Vagina (tissue), 2 donors: Measurements from ENCODE around the gene ZNF787.

Experiments
- CTCF ChIP-seq, 3 experiments: fragments of 450-650 bp in 2 of 3; fragments of 200-600 bp in 1 of 3; sonication (generic) in 1 of 3; IDR thresholded peaks; one replicate each; pipeline ENCODE4 v1.5.1; 2017 to 2019; ENCODE audit warnings: antibody characterized with exemption in 3 of 3, mild to moderate bottlenecking in 2 of 3, moderate library complexity in 2 of 3
- POLR2A ChIP-seq, 2 donors: fragments of 450-650 bp; IDR thresholded peaks; one replicate each; pipeline ENCODE4 v1.6.1; 2017; ENCODE audit warnings: antibody characterized with exemption in 2 of 2, mild to moderate bottlenecking in 2 of 2, moderate library complexity in 2 of 2
- POLR2AphosphoS5 ChIP-seq, 2 donors: sonication (generic); formaldehyde crosslinking; IDR thresholded peaks; one replicate each; pipeline ENCODE4 v1.9.0; 2017; ENCODE audit warnings: antibody characterized with exemption in 2 of 2, mild to moderate bottlenecking in 2 of 2, low read depth in 1 of 2; ENCODE audit not compliant: insufficient read depth in 1 of 2

- TF ChIP-seq CTCF (IDR thresholded peaks at IDR 0.05) (no peak), POLR2AphosphoS5 (IDR thresholded peaks at IDR 0.05; ENCODE audit: insufficient read depth in 1 of 2, low read depth in 1 of 2) (no peak), POLR2A (IDR thresholded peaks at IDR 0.05) (no peak)
Observed at GRCh38 chr19:56155124-56155687, 34.1 kb upstream of the ZNF787 start.
